Measurements from ENCODE around the gene PACS1. TPM values are rescaled to one million over a fixed set of nuclear protein-coding genes. Genes with fewer than 3 reads are reported as not detected.

Gene PACS1
- total RNA-seq, 4 donors from 2014 or later = 17.9 to 37.6 (median 25.4) TPM

GRCh38 chr11:66189031-66189745 is 119.1 kb downstream of the PACS1 start:
- WGBS, 2 donors = 90 to 92% methylated on average over 8 of the region's 8 CpGs
- DNase-seq = no peak
- no peaks in the 10 kb centered on the region for H3K27me3 ChIP-seq

GRCh38 chr11:66190786-66191185 is 120.7 kb downstream of the PACS1 start:
- no peaks in the 10 kb centered on the region for H3K27me3 ChIP-seq
- TF ChIP-seq, protein P1, sequence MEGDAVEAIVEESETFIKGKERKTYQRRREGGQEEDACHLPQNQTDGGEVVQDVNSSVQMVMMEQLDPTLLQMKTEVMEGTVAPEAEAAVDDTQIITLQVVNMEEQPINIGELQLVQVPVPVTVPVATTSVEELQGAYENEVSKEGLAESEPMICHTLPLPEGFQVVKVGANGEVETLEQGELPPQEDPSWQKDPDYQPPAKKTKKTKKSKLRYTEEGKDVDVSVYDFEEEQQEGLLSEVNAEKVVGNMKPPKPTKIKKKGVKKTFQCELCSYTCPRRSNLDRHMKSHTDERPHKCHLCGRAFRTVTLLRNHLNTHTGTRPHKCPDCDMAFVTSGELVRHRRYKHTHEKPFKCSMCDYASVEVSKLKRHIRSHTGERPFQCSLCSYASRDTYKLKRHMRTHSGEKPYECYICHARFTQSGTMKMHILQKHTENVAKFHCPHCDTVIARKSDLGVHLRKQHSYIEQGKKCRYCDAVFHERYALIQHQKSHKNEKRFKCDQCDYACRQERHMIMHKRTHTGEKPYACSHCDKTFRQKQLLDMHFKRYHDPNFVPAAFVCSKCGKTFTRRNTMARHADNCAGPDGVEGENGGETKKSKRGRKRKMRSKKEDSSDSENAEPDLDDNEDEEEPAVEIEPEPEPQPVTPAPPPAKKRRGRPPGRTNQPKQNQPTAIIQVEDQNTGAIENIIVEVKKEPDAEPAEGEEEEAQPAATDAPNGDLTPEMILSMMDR (IDR thresholded peaks at IDR 0.05) = no peak
- no peak for TF ChIP-seq POLR2A (IDR thresholded peaks at IDR 0.05)
- intact Hi-C loops (cut with DNase I) = no loop called here
- no peak overlapping the region for H3K27ac ChIP-seq
- DNase-seq = no peak
- H3K9me3 ChIP-seq = no peaks in the 10 kb centered on the region
- peaks cover 0 to 17% (median 3%) of the 10 kb centered on the region in 3 donors for H3K4me1 ChIP-seq
- peaks cover 0 to 39% (median 0%) of the 10 kb centered on the region in 3 donors for H3K36me3 ChIP-seq
- no peak overlapping the region for H3K4me3 ChIP-seq
- 88 to 89% methylated on average over 6 of the region's 6 CpGs for WGBS, 2 donors

More at GRCh38 chr11:66189031-66189745, 119.1 kb downstream of the PACS1 start:
- Histone ChIP-seq H3K4me1 (peaks cover 0 to 17% (median 3%) of the 10 kb centered on the region in 3 donors), H3K27ac (no peak overlapping the region), H3K9me3 (no peaks in the 10 kb centered on the region), H3K36me3 (peaks cover 0 to 24% (median 0%) of the 10 kb centered on the region in 3 donors), H3K4me3 (no peak overlapping the region)
- intact Hi-C loops (cut with DNase I) = no loop called here
- TF ChIP-seq POLR2A (IDR thresholded peaks at IDR 0.05) = no peak
- TF ChIP-seq, protein P1 (IDR thresholded peaks at IDR 0.05) = no peak

DNA sequence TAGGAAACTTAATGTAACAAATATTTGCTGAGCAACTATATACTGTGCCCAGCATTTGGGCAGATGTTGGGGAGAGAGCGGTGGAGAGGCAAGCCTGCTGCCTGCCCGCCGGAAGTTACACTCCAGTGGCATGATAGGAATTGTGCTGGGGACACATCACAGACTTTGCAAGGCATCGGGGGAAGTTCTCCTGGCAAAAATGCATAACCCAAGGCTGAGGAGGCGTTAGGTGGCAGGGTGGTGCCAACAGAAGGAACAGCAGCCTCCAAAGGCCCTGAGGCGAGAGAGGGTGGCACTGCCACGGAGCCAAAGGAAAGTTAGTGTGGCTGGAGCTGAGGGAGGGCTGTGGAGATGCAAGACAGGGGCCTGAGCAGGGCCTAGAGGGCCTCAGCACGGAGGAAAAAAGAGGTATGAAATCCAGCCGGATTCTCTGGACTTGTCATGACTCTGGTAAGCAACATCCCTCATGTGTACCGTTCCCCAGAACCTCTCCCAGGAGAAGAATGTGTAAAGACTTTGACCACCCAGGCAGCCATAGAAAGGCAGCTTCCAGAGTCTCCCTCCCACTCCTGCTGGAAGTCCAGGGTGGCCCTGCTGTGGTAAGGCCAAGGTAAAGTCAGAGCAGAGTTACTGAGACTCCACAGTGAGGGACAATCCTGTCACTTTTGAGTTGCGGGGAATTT is 122.2 kb downstream of the PACS1 start:
- no peak overlapping the region for H3K27ac ChIP-seq
- no peaks in the 10 kb centered on the region for H3K27me3 ChIP-seq
- intact Hi-C loops (cut with DNase I) = no loop called here
- no peak overlapping the region for H3K4me3 ChIP-seq
- H3K36me3 ChIP-seq = peaks cover 0 to 51% (median 0%) of the 10 kb centered on the region in 3 donors
- 75 to 79% methylated on average over 10 to 11 of the region's 11 CpGs for WGBS, 2 donors
- no peak for DNase-seq
- TF ChIP-seq, protein P1 (IDR thresholded peaks at IDR 0.05) = no peak
- no peak for TF ChIP-seq POLR2A (IDR thresholded peaks at IDR 0.05)
- H3K4me1 ChIP-seq = peaks cover 0 to 17% (median 3%) of the 10 kb centered on the region in 3 donors
- H3K9me3 ChIP-seq = no peaks in the 10 kb centered on the region

GRCh38 chr11:66194391-66194790 is 124.3 kb downstream of the PACS1 start:
- Histone ChIP-seq H3K9me3 (no peaks in the 10 kb centered on the region), H3K4me3 (no peak overlapping the region), H3K36me3 (peaks cover 0 to 70% (median 0%) of the 10 kb centered on the region in 3 donors), H3K4me1 (peaks cover 0 to 17% (median 3%) of the 10 kb centered on the region in 3 donors), H3K27ac (no peak overlapping the region), H3K27me3 (no peaks in the 10 kb centered on the region)
- no peak for TF ChIP-seq POLR2A (IDR thresholded peaks at IDR 0.05)
- TF ChIP-seq, protein P1 (IDR thresholded peaks at IDR 0.05) = no peak
- intact Hi-C loops (cut with DNase I) = no loop called here
- 96 to 100% methylated on average over 1 of the region's 1 CpG for WGBS, 2 donors
- no peak for DNase-seq

- TF ChIP-seq, protein P1 (IDR thresholded peaks at IDR 0.05) = no peak
- TF ChIP-seq POLR2A (IDR thresholded peaks at IDR 0.05) = no peak
- Histone ChIP-seq H3K4me3 (no peak overlapping the region), H3K36me3 (peaks cover 0 to 75% (median 0%) of the 10 kb centered on the region in 3 donors), H3K27me3 (no peaks in the 10 kb centered on the region), H3K9me3 (peaks cover 0 to 4% (median 3%) of the 10 kb centered on the region in 3 donors), H3K27ac (no peak overlapping the region), H3K4me1 (peaks cover 0 to 16% (median 3%) of the 10 kb centered on the region in 3 donors)
- DNase-seq = no peak
- WGBS, 2 donors = 88 to 92% methylated on average over 2 of the region's 2 CpGs
- intact Hi-C loops (cut with DNase I) = no loop called here
Observed at GRCh38 chr11:66195867-66196266, 125.8 kb downstream of the PACS1 start.
